ELR (cell line): ENCODE data around the gene ZKSCAN8.
"Not testable (repeated sequence)": the region's sequence is repeated elsewhere in the genome, so short reads cannot be mapped to it uniquely, and the experiment has no call there.

ENCODE experiments used
- DNase-seq: peaks from one replicate; pipeline ENCODE4 v3.0.0-alpha.2; 2015; ENCODE audit warnings: low read depth

The ZKSCAN8 gene

GRCh38 chr6:28141500-28142329 lies at the start of gene ZKSCAN8:
Gene ZKSCAN8, plus strand, starts transcription at chr6:28141883. Its CDS starts 6,525 bp downstream, at chr6:28148408.
- DNase-seq = peak; percentile 96

GRCh38 chr6:28102222-28102621 lies 39.5 kb upstream of the ZKSCAN8 start:
- DNase-seq = not testable (repeated sequence)

- DNase-seq = not testable (repeated sequence)
Measured at GRCh38 chr6:28102699-28103098, 39.0 kb upstream of the ZKSCAN8 start.

GRCh38 chr6:28104392-28105244 lies 37.1 kb upstream of the ZKSCAN8 start:
- peak; percentile 85 for DNase-seq

- DNase-seq = peak; percentile 46
Measured at GRCh38 chr6:28105245-28105639, 36.4 kb upstream of the ZKSCAN8 start.

- no peak for DNase-seq
Measured at GRCh38 chr6:28107506-28107905, 34.2 kb upstream of the ZKSCAN8 start.

- no peak for DNase-seq
Measured at GRCh38 chr6:28111964-28112363, 29.7 kb upstream of the ZKSCAN8 start.

GRCh38 chr6:28115799-28116198 lies 25.9 kb upstream of the ZKSCAN8 start:
- no peak for DNase-seq

GRCh38 chr6:28117386-28118050 lies 24.2 kb upstream of the ZKSCAN8 start:
- peak; percentile 17 for DNase-seq

- no peak for DNase-seq
Measured at GRCh38 chr6:28118217-28118616, 23.5 kb upstream of the ZKSCAN8 start.

- no peak for DNase-seq
Measured at GRCh38 chr6:28121876-28122275, 19.8 kb upstream of the ZKSCAN8 start.

GRCh38 chr6:28122283-28122682 lies 19.4 kb upstream of the ZKSCAN8 start:
- DNase-seq = not testable (repeated sequence)

GRCh38 chr6:28124350-28124970 lies 17.2 kb upstream of the ZKSCAN8 start, which contains the start of gene ZSCAN16:
Gene ZSCAN16, plus strand, starts transcription at chr6:28124609. Its CDS starts 835 bp downstream, at chr6:28125444.
- peak; percentile 88 for DNase-seq

- no peak for DNase-seq
Measured at GRCh38 chr6:28124971-28125353, 16.7 kb upstream of the ZKSCAN8 start.

GRCh38 chr6:28125401-28125800 lies 16.3 kb upstream of the ZKSCAN8 start:
- no peak for DNase-seq

- peak; percentile 69 for DNase-seq
Measured at GRCh38 chr6:28134015-28134414, 7.7 kb upstream of the ZKSCAN8 start.

- no peak for DNase-seq
Measured at GRCh38 chr6:28134716-28135115, 7.0 kb upstream of the ZKSCAN8 start.

GRCh38 chr6:28135393-28135792 lies 6.3 kb upstream of the ZKSCAN8 start:
- DNase-seq = no peak

- DNase-seq = peak; percentile 99
Measured at GRCh38 chr6:28136585-28137504, 4.8 kb upstream of the ZKSCAN8 start.

- DNase-seq = peak; percentile 26
Measured at GRCh38 chr6:28137505-28137981, 4.1 kb upstream of the ZKSCAN8 start.
